ENCODE data around the gene MDGA2. TPM values are rescaled to one million over a fixed set of nuclear protein-coding genes. Genes with fewer than 3 reads are reported as not detected.
A peak's percentile ranks its signal among the peaks of the same experiment; 100 is the strongest.

MDGA2 gene
- total and polyA plus RNA-seq, 9 of the 15 experiments (the other 6 are each of a cell fraction or from before 2014, with no cell fraction given) = 0.01 to 0.18 (median 0.03) TPM; not detected in 5

GRCh38 chr14:47278233-47278842 lies 397.1 kb downstream of the MDGA2 start:
- Histone ChIP-seq H3K36me3 (ENCODE audit: control insufficient read depth, insufficient read depth, low read length) (no peaks in the 10 kb centered on the region), H3K4me3 (no peak overlapping the region), H3K9ac (ENCODE audit: insufficient read depth in 1 of 2, low read depth in 2 of 2, low read length in 2 of 2) (no peak overlapping the region), H2AFZ (ENCODE audit: low read depth, low read length) (no peak overlapping the region), H3K4me2 (ENCODE audit: insufficient read depth, low read length) (no peak overlapping the region), H4K20me1 (replicated peaks; ENCODE audit: control insufficient read depth, insufficient read depth, low read length) (no peaks in the 10 kb centered on the region), H3K27me3 (ENCODE audit: control insufficient read depth in 2 of 2, insufficient read depth in 2 of 2, low read length in 2 of 2) (no peaks in the 10 kb centered on the region), H3K27ac (ENCODE audit: extremely low read depth, low read depth, low read length) (no peak overlapping the region), H3K79me2 (ENCODE audit: control insufficient read depth, insufficient read depth, low read length) (no peaks in the 10 kb centered on the region), H3K4me1 (replicated peaks in 1 of 2; ENCODE audit: control insufficient read depth in 2 of 2, insufficient read depth in 2 of 2, low read length in 2 of 2) (no peaks in the 10 kb centered on the region), H3K9me3 (replicated peaks; ENCODE audit: control insufficient read depth, insufficient read depth, low read depth, low read length) (no peaks in the 10 kb centered on the region), H3K9me1 (ENCODE audit: control insufficient read depth, insufficient read depth, low read length) (no peaks in the 10 kb centered on the region)
- intact Hi-C loops (cut with micrococcal nuclease) (no loop called here), in situ Hi-C loops (cut with MboI) (no loop called here)
- TF ChIP-seq MEF2D (tag; conservative IDR thresholded peaks at IDR 0.05; ENCODE audit: low read depth) = no peak
- TF ChIP-seq RAD21 (CRISPR knock-in tag; conservative IDR thresholded peaks at IDR 0.05 in 1 of 2, IDR thresholded peaks at IDR 0.05 in 1 of 2) = peak; percentile 18 to 30; a peak in 1 of 4 replicates
- peak in 2 of 3 experiments; percentile 21 to 45; a peak in 3 of 6 replicates for TF ChIP-seq CTCF (IDR thresholded peaks at IDR 0.05 in 2 of 3, conservative IDR thresholded peaks at IDR 0.05 in 1 of 3; ENCODE audit: insufficient read depth in 2 of 3, low read depth in 1 of 3, low read length in 3 of 3)
- CTCF ChIA-PET (ENCODE audit: low intra/inter-chr PET ratio) = no interaction called here
- POLR2A ChIA-PET = no interaction called here
- FAIRE-seq (no peak), DNase-seq (ENCODE audit: extremely low read depth in 1 of 4, low spot score in 3 of 4) (peak; percentile 5 to 36 (median 12)), ATAC-seq (peak; percentile 54; the same call in 1 of the 3 replicates)
- 0% methylated on average over 5 of the region's 5 CpGs for WGBS (ENCODE audit: insufficient coverage, low coverage, missing lambda C conversion rate)
- BruUV-seq (replicated peaks) = no TSS peak

All from K562 (cell line).